ENCODE data around the gene PTPRT. TPM values are rescaled to one million over a fixed set of nuclear protein-coding genes. Genes with fewer than 3 reads are reported as not detected.

Gene PTPRT
- total and polyA plus RNA-seq, 2 of the 13 experiments (the other 11 are each of a cell fraction or from before 2014, with no cell fraction given), result under 0.01 to 0.09 TPM

GRCh38 chr20:42067174-42067573 is 1122.5 kb downstream of the PTPRT start:
- POLR2A ChIA-PET, result no interaction called here
- Histone ChIP-seq H3K9me3 (ENCODE audit: low read length) (0 out of 2 replicates have a peak, but pooled peaks cover 11% of the 10 kb centered on the region), H3K4me2 (ENCODE audit: low read depth, low read length) (no peak overlapping the region), H3K27ac (ENCODE audit: extremely low read length, insufficient read depth, low read length) (no peak overlapping the region), H3K36me3 (replicated peaks in 1 of 2; ENCODE audit: control insufficient read depth in 1 of 2, insufficient read depth in 2 of 2, low read length in 2 of 2) (no peaks in the 10 kb centered on the region), H3K4me3 (replicated peaks in 1 of 3; ENCODE audit: insufficient read depth in 1 of 3, low read depth in 2 of 3, low read length in 3 of 3) (no peak overlapping the region), H3K27me3 (ENCODE audit: control insufficient read depth in 1 of 2, insufficient read depth in 2 of 2, low read length in 2 of 2) (peaks cover 0 to 12% of the 10 kb centered on the region in 2 experiments; a peak in 1 of 5 replicates), H2AFZ (ENCODE audit: low read length) (no peak overlapping the region), H3K9ac (ENCODE audit: insufficient read depth, low read depth, low read length) (no peak overlapping the region), H3K4me1 (ENCODE audit: insufficient read depth, low read length) (no peaks in the 10 kb centered on the region), H4K20me1 (ENCODE audit: insufficient read depth, low read length) (no peaks in the 10 kb centered on the region), H3K79me2 (ENCODE audit: insufficient read depth, low read length) (no peaks in the 10 kb centered on the region)
- DNase-seq (ENCODE audit: low spot score) (no peak), ATAC-seq (no peak), FAIRE-seq (no peak)
- intact Hi-C loops (cut with micrococcal nuclease; ENCODE audit: unreplicated experiment), result no loop called here
- in situ Hi-C loops (cut with HindIII; ENCODE audit: extremely low pct_ligation_motif_present, low pct_unique_long_range_greater_than_20kb), result no loop called here
- no TSS peak for BruUV-seq (replicated peaks)
- CTCF ChIA-PET (ENCODE audit: low intra/inter-chr PET ratio, low total read pairs), result no interaction called here
- WGBS (ENCODE audit: low lambda C conversion rate), result 21% methylated on average over 5 of the region's 5 CpGs
- TF ChIP-seq, protein P1, sequence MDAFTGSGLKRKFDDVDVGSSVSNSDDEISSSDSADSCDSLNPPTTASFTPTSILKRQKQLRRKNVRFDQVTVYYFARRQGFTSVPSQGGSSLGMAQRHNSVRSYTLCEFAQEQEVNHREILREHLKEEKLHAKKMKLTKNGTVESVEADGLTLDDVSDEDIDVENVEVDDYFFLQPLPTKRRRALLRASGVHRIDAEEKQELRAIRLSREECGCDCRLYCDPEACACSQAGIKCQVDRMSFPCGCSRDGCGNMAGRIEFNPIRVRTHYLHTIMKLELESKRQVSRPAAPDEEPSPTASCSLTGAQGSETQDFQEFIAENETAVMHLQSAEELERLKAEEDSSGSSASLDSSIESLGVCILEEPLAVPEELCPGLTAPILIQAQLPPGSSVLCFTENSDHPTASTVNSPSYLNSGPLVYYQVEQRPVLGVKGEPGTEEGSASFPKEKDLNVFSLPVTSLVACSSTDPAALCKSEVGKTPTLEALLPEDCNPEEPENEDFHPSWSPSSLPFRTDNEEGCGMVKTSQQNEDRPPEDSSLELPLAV (CRISPR knock-in tag; conservative IDR thresholded peaks at IDR 0.05; ENCODE audit: low read depth), result no peak
- TF ChIP-seq ZNF326 (CRISPR knock-in tag; IDR thresholded peaks at IDR 0.05; ENCODE audit: borderline replicate concordance) (no peak), ZNF883 (CRISPR knock-in tag; IDR thresholded peaks at IDR 0.05; ENCODE audit: not compliant biosample characterization) (no peak), ZNF775 (CRISPR knock-in tag; IDR thresholded peaks at IDR 0.05; ENCODE audit: borderline replicate concordance) (no peak), ZNF160 (CRISPR knock-in tag; IDR thresholded peaks at IDR 0.05) (no peak), ETS1 (CRISPR knock-in tag; IDR thresholded peaks at IDR 0.05) (no peak), ZNF790 (CRISPR knock-in tag; IDR thresholded peaks at IDR 0.05; ENCODE audit: borderline replicate concordance) (no peak), ZSCAN12 (CRISPR knock-in tag; IDR thresholded peaks at IDR 0.05) (no peak), TSC22D2 (CRISPR knock-in tag; IDR thresholded peaks at IDR 0.05; ENCODE audit: borderline replicate concordance) (no peak)
- TF ChIP-seq, protein P2, sequence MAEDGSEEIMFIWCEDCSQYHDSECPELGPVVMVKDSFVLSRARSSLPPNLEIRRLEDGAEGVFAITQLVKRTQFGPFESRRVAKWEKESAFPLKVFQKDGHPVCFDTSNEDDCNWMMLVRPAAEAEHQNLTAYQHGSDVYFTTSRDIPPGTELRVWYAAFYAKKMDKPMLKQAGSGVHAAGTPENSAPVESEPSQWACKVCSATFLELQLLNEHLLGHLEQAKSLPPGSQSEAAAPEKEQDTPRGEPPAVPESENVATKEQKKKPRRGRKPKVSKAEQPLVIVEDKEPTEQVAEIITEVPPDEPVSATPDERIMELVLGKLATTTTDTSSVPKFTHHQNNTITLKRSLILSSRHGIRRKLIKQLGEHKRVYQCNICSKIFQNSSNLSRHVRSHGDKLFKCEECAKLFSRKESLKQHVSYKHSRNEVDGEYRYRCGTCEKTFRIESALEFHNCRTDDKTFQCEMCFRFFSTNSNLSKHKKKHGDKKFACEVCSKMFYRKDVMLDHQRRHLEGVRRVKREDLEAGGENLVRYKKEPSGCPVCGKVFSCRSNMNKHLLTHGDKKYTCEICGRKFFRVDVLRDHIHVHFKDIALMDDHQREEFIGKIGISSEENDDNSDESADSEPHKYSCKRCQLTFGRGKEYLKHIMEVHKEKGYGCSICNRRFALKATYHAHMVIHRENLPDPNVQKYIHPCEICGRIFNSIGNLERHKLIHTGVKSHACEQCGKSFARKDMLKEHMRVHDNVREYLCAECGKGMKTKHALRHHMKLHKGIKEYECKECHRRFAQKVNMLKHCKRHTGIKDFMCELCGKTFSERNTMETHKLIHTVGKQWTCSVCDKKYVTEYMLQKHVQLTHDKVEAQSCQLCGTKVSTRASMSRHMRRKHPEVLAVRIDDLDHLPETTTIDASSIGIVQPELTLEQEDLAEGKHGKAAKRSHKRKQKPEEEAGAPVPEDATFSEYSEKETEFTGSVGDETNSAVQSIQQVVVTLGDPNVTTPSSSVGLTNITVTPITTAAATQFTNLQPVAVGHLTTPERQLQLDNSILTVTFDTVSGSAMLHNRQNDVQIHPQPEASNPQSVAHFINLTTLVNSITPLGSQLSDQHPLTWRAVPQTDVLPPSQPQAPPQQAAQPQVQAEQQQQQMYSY (CRISPR knock-in tag; IDR thresholded peaks at IDR 0.05), result no peak
- TF ChIP-seq, protein P3, sequence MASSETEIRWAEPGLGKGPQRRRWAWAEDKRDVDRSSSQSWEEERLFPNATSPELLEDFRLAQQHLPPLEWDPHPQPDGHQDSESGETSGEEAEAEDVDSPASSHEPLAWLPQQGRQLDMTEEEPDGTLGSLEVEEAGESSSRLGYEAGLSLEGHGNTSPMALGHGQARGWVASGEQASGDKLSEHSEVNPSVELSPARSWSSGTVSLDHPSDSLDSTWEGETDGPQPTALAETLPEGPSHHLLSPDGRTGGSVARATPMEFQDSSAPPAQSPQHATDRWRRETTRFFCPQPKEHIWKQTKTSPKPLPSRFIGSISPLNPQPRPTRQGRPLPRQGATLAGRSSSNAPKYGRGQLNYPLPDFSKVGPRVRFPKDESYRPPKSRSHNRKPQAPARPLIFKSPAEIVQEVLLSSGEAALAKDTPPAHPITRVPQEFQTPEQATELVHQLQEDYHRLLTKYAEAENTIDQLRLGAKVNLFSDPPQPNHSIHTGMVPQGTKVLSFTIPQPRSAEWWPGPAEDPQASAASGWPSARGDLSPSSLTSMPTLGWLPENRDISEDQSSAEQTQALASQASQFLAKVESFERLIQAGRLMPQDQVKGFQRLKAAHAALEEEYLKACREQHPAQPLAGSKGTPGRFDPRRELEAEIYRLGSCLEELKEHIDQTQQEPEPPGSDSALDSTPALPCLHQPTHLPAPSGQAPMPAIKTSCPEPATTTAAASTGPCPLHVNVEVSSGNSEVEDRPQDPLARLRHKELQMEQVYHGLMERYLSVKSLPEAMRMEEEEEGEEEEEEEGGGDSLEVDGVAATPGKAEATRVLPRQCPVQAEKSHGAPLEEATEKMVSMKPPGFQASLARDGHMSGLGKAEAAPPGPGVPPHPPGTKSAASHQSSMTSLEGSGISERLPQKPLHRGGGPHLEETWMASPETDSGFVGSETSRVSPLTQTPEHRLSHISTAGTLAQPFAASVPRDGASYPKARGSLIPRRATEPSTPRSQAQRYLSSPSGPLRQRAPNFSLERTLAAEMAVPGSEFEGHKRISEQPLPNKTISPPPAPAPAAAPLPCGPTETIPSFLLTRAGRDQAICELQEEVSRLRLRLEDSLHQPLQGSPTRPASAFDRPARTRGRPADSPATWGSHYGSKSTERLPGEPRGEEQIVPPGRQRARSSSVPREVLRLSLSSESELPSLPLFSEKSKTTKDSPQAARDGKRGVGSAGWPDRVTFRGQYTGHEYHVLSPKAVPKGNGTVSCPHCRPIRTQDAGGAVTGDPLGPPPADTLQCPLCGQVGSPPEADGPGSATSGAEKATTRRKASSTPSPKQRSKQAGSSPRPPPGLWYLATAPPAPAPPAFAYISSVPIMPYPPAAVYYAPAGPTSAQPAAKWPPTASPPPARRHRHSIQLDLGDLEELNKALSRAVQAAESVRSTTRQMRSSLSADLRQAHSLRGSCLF (CRISPR knock-in tag; IDR thresholded peaks at IDR 0.05; ENCODE audit: borderline replicate concordance), result no peak
